ENCODE results near the gene GSK3A. TPM values are rescaled to one million over a fixed set of nuclear protein-coding genes. Genes with fewer than 3 reads are reported as not detected.
A peak's percentile ranks its signal among the peaks of the same experiment; 100 is the strongest.

The GSK3A gene
- total and polyA plus RNA-seq, 10 donors, result 20.8 to 39.3 (median 28.7) TPM

- Histone ChIP-seq H3K4me1 (peaks cover 0 to 36% (median 0%) of the 10 kb centered on the region in 6 donors), H3K36me3 (peaks cover 4 to 100% (median 96%) of the 10 kb centered on the region in 6 donors), H3K27me3 (replicated peaks in 1 of 7) (no peaks in the 10 kb centered on the region), H3K4me3 (no peak overlapping the region), H3K9me3 (no peaks in the 10 kb centered on the region), H3K27ac (peak overlapping the region in 2 of 8 donors; percentile 22 to 53)
- no peak for TF ChIP-seq POLR2AphosphoS5 (IDR thresholded peaks at IDR 0.05)
- TF ChIP-seq, protein P1, sequence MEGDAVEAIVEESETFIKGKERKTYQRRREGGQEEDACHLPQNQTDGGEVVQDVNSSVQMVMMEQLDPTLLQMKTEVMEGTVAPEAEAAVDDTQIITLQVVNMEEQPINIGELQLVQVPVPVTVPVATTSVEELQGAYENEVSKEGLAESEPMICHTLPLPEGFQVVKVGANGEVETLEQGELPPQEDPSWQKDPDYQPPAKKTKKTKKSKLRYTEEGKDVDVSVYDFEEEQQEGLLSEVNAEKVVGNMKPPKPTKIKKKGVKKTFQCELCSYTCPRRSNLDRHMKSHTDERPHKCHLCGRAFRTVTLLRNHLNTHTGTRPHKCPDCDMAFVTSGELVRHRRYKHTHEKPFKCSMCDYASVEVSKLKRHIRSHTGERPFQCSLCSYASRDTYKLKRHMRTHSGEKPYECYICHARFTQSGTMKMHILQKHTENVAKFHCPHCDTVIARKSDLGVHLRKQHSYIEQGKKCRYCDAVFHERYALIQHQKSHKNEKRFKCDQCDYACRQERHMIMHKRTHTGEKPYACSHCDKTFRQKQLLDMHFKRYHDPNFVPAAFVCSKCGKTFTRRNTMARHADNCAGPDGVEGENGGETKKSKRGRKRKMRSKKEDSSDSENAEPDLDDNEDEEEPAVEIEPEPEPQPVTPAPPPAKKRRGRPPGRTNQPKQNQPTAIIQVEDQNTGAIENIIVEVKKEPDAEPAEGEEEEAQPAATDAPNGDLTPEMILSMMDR (IDR thresholded peaks at IDR 0.05 in 8 of 11, conservative IDR thresholded peaks at IDR 0.05 in 3 of 11), result no peak
- no peak for TF ChIP-seq POLR2A (IDR thresholded peaks at IDR 0.05)
- WGBS, 5 donors, result 68 to 85% (median 77%) methylated on average over 3 to 4 of the region's 4 CpGs
- no peak for DNase-seq
- intact Hi-C loops (cut with DNase I; ENCODE audit: low total_unique reads), result no loop called here
These were observed 13.0 kb downstream of the GSK3A start for GRCh38 chr19:42229301-42229854.

DNA sequence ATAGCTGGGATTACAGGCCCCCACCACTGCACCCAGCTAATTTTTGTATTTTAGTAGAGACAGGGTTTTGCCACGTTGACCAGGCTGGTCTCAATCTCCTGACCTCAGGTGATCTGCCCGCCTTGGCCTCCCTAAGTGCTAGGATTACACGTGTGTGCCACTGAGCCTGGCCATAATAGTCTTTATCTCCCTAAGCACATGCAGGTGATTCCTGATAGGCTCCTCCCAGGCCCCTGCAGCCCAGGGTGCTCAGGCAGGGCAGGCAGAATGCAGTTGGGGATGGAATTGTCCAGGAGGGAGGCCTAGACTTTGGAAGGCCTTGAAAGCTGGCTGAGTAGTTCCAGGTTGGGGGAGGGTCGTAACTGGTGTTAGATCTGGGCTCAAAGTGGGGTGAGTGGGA is 13.8 kb downstream of the GSK3A start:
- peaks cover 4 to 97% (median 92%) of the 10 kb centered on the region in 6 donors for H3K36me3 ChIP-seq
- TF ChIP-seq POLR2A (IDR thresholded peaks at IDR 0.05) (no peak), POLR2AphosphoS5 (IDR thresholded peaks at IDR 0.05) (no peak)
- TF ChIP-seq, protein P1 (IDR thresholded peaks at IDR 0.05 in 8 of 11, conservative IDR thresholded peaks at IDR 0.05 in 3 of 11), result no peak
- no peak overlapping the region for H3K27ac ChIP-seq

GRCh38 chr19:42226886-42227285 is 15.5 kb downstream of the GSK3A start:
- DNase-seq, result no peak
- no peak for TF ChIP-seq POLR2A (IDR thresholded peaks at IDR 0.05)
- TF ChIP-seq, protein P1 (IDR thresholded peaks at IDR 0.05 in 8 of 11, conservative IDR thresholded peaks at IDR 0.05 in 3 of 11), result no peak
- TF ChIP-seq POLR2AphosphoS5 (IDR thresholded peaks at IDR 0.05), result no peak
- no peak overlapping the region for H3K27ac ChIP-seq
- intact Hi-C loops (cut with DNase I; ENCODE audit: low total_unique reads), result no loop called here
- 88 to 100% (median 95%) methylated on average over 1 of the region's 1 CpG for WGBS, 5 donors
- no peaks in the 10 kb centered on the region for H3K9me3 ChIP-seq
- peaks cover 4 to 86% (median 75%) of the 10 kb centered on the region in 6 donors for H3K36me3 ChIP-seq
- no peak overlapping the region for H3K4me3 ChIP-seq
- H3K27me3 ChIP-seq (replicated peaks in 1 of 7), result no peaks in the 10 kb centered on the region
- H3K4me1 ChIP-seq, result peaks cover 0 to 43% (median 4%) of the 10 kb centered on the region in 6 donors

More for the DNA sequence above, 13.8 kb downstream of the GSK3A start:
- intact Hi-C loops (cut with DNase I; ENCODE audit: low total_unique reads), result no loop called here
- no peak for DNase-seq
- 78 to 95% (median 83%) methylated on average over 4 of the region's 4 CpGs for WGBS, 5 donors
- Histone ChIP-seq H3K9me3 (no peaks in the 10 kb centered on the region), H3K4me3 (no peak overlapping the region), H3K27me3 (replicated peaks in 1 of 7) (no peaks in the 10 kb centered on the region), H3K4me1 (peaks cover 0 to 35% (median 0%) of the 10 kb centered on the region in 6 donors)

- WGBS, 5 donors, result 95 to 98% (median 96%) methylated on average over 21 to 33 of the region's 33 CpGs
- DNase-seq, result no peak
These were observed 16.6 kb downstream of the GSK3A start for GRCh38 chr19:42225718-42226292.

More at GRCh38 chr19:42225718-42226292, 16.6 kb downstream of the GSK3A start:
- Histone ChIP-seq H3K36me3 (peaks cover 0 to 75% (median 65%) of the 10 kb centered on the region in 6 donors), H3K9me3 (no peaks in the 10 kb centered on the region), H3K4me1 (peaks cover 6 to 52% (median 15%) of the 10 kb centered on the region in 6 donors), H3K27me3 (replicated peaks in 1 of 7) (no peaks in the 10 kb centered on the region), H3K27ac (no peak overlapping the region), H3K4me3 (no peak overlapping the region)
- intact Hi-C loops (cut with DNase I; ENCODE audit: low total_unique reads), result no loop called here
- TF ChIP-seq, protein P1 (IDR thresholded peaks at IDR 0.05 in 8 of 11, conservative IDR thresholded peaks at IDR 0.05 in 3 of 11), result no peak
- TF ChIP-seq POLR2AphosphoS5 (IDR thresholded peaks at IDR 0.05), result peak in 1 of 3 donors; percentile 30
- TF ChIP-seq POLR2A (IDR thresholded peaks at IDR 0.05), result no peak
